HCT116 (cell line): ENCODE data around the gene PRKACG.

Experiments
- CTCF ChIP-seq, 3 experiments: fragments of 200-600 bp in 1 of 3; sonication (generic) in 1 of 3; IDR thresholded peaks in 2 of 3; conservative IDR thresholded peaks in 1 of 3; 2 replicates each; pipeline ENCODE4 v1.5.1; 2012 to 2017; ENCODE audit warnings: low read depth in 2 of 3, low read length in 2 of 3, antibody characterized with exemption in 1 of 3, borderline replicate concordance in 1 of 3, control low read depth in 1 of 3, mild to moderate bottlenecking in 1 of 3, mixed read lengths in 1 of 3, mixed run types in 1 of 3, moderate library complexity in 1 of 3; ENCODE audit not compliant: insufficient read depth in 1 of 3
- EZH2 ChIP-seq: fragments of 200-600 bp; sonication (generic); IDR thresholded peaks from 2 replicates; pipeline ENCODE4 v1.6.1; 2017; ENCODE audit warnings: antibody characterized with exemption, mixed run types
- EZH2phosphoT487 ChIP-seq: fragments of 200-600 bp; IDR thresholded peaks from 2 replicates; pipeline ENCODE4 v1.6.1; 2018; ENCODE audit warnings: antibody characterized with exemption, borderline replicate concordance
- MAX ChIP-seq: IDR thresholded peaks from 2 replicates; pipeline ENCODE4 v1.6.1; 2012
- POLR2A ChIP-seq: IDR thresholded peaks from 2 replicates; pipeline ENCODE4 v1.7.0; 2011; ENCODE audit warnings: borderline replicate concordance; ENCODE audit not compliant: insufficient read depth, insufficient read length; ENCODE audit errors: extremely low read depth
- POLR2AphosphoS5 ChIP-seq: IDR thresholded peaks from 2 replicates; pipeline ENCODE4 v1.6.1; 2011; ENCODE audit warnings: mild to moderate bottlenecking, low read depth, low read length, moderate library complexity
- RAD21 ChIP-seq: IDR thresholded peaks from 2 replicates; pipeline ENCODE4 v1.6.1; 2012; ENCODE audit warnings: low read depth, mild to moderate bottlenecking
- REST ChIP-seq: IDR thresholded peaks from 2 replicates; pipeline ENCODE4 v1.6.1; 2012; ENCODE audit warnings: low read depth
- ZFX ChIP-seq: fragments of 450-650 bp; IDR thresholded peaks from 2 replicates; pipeline ENCODE4 v1.6.1; 2017
- ZNF274 ChIP-seq: fragments of 200-500 bp; sonication (Bioruptor generic); IDR thresholded peaks from 2 replicates; pipeline ENCODE4 v1.6.1; 2014; ENCODE audit warnings: mild to moderate bottlenecking, low read depth, low read length, inconsistent platforms

DNA sequence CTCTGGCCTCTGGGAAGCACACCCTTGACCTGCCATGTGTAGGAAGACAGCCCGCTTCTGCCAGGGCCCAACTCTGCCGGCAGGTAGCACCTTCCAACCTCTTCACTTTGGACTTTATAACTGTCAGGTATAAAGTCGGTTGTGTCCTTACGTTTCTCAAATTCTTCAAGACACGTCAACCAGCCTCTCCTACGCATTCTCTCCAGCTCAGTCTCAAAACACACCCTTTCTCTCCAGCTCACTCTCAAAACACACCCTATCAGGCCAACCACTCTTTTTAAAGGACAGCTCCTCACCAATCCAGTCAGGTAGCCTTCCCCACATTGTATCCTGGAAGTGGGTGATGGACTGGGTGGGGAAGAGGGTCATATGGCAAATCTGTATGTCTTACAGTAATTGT lies 35.2 kb upstream of the PRKACG start:
- no peak for TF ChIP-seq CTCF (IDR thresholded peaks at IDR 0.05 in 2 of 3, conservative IDR thresholded peaks at IDR 0.05 in 1 of 3; ENCODE audit: borderline replicate concordance in 1 of 3, insufficient read depth in 1 of 3, low read depth in 2 of 3, low read length in 2 of 3)
- TF ChIP-seq EZH2: no peak
- no peak for TF ChIP-seq POLR2AphosphoS5
- no peak for TF ChIP-seq REST
- TF ChIP-seq MAX: no peak
- no peak for TF ChIP-seq ZNF274
- TF ChIP-seq RAD21: no peak
- no peak for TF ChIP-seq POLR2A
- no peak for TF ChIP-seq ZFX
- TF ChIP-seq EZH2phosphoT487: no peak
